Activated T-cell treated with anti-CD3 and anti-CD28 coated beads, Interleukin-2, amount 50 U/mL, for 4 hours (primary cell): ENCODE results near the gene BCL11B. TPM values are rescaled to one million over a fixed set of nuclear protein-coding genes. Genes with fewer than 3 reads are reported as not detected.
A peak's percentile ranks its signal among the peaks of the same experiment; 100 is the strongest.

Experiments
- ATAC-seq, 2 donors: fragments of 200-7000 bp; cut with Tn5 transposase; one replicate each; pipeline ENCODE4 v1.10.0; 2021
- DNase-seq: peaks from one replicate; pipeline ENCODE4 v3.0.0-alpha.2; 2020
- H3K27me3 Mint-ChIP-seq: one replicate; pipeline ENCODE4 v1.8.0; 2021; ENCODE audit warnings: low read depth, mixed read lengths
- H3K36me3 Mint-ChIP-seq: one replicate; pipeline ENCODE4 v1.8.0; 2022; ENCODE audit warnings: mixed read lengths; ENCODE audit not compliant: insufficient read depth
- H3K4me1 Mint-ChIP-seq: one replicate; pipeline ENCODE4 v1.8.0; 2021; ENCODE audit warnings: low read depth, mixed read lengths
- H3K4me3 Mint-ChIP-seq: one replicate; pipeline ENCODE4 v1.8.0; 2021; ENCODE audit warnings: mild to moderate bottlenecking, moderate library complexity, mixed read lengths
- H3K9me3 Mint-ChIP-seq: one replicate; pipeline ENCODE4 v1.8.0; 2021; ENCODE audit warnings: mixed read lengths
- total RNA-seq, 3 donors: library from RNA; stranded (reverse); gene quantifications; one replicate each; pipeline ENCODE4 v1.2.1, GENCODE V29; 2021

The BCL11B gene
- total RNA-seq, 3 donors from 2014 or later = 54.6 to 64.6 (median 62.4) TPM

GRCh38 chr14:99247101-99247729 is 24.8 kb downstream of the BCL11B start:
- H3K4me3 Mint-ChIP-seq = peak overlapping the region; percentile 79
- no peaks in the 10 kb centered on the region for H3K27me3 Mint-ChIP-seq
- no peak for DNase-seq
- H3K4me1 Mint-ChIP-seq = peaks cover 81% of the 10 kb centered on the region
- H3K9me3 Mint-ChIP-seq = no peaks in the 10 kb centered on the region
- ATAC-seq = peak in 1 of 2 donors; percentile 13
- peaks cover 15% of the 10 kb centered on the region for H3K36me3 Mint-ChIP-seq

GRCh38 chr14:99246536-99247097 is 25.4 kb downstream of the BCL11B start:
- Mint-ChIP-seq H3K4me1 (peaks cover 81% of the 10 kb centered on the region), H3K4me3 (peak overlapping the region; percentile 79), H3K36me3 (peaks cover 15% of the 10 kb centered on the region), H3K27me3 (no peaks in the 10 kb centered on the region), H3K9me3 (no peaks in the 10 kb centered on the region)
- DNase-seq = no peak
- ATAC-seq = peak in 1 of 2 donors; percentile 15

- H3K4me3 Mint-ChIP-seq = peak overlapping the region; percentile 83
- no peak for DNase-seq
- H3K36me3 Mint-ChIP-seq = peaks cover 15% of the 10 kb centered on the region
- ATAC-seq = no peak
- H3K9me3 Mint-ChIP-seq = no peaks in the 10 kb centered on the region
- H3K4me1 Mint-ChIP-seq = peaks cover 82% of the 10 kb centered on the region
- H3K27me3 Mint-ChIP-seq = no peaks in the 10 kb centered on the region
Observed at GRCh38 chr14:99245564-99246511, 26.2 kb downstream of the BCL11B start.

GRCh38 chr14:99244941-99245563 is 26.9 kb downstream of the BCL11B start:
- no peak for DNase-seq
- Mint-ChIP-seq H3K36me3 (peaks cover 15% of the 10 kb centered on the region), H3K9me3 (no peaks in the 10 kb centered on the region), H3K4me3 (peak overlapping the region; percentile 83), H3K4me1 (peaks cover 81% of the 10 kb centered on the region), H3K27me3 (no peaks in the 10 kb centered on the region)
- ATAC-seq = no peak

- DNase-seq (no peak), ATAC-seq (no peak)
- H3K4me3 Mint-ChIP-seq = peak overlapping the region; percentile 83
- H3K9me3 Mint-ChIP-seq = no peaks in the 10 kb centered on the region
- H3K27me3 Mint-ChIP-seq = no peaks in the 10 kb centered on the region
- peaks cover 15% of the 10 kb centered on the region for H3K36me3 Mint-ChIP-seq
- peaks cover 82% of the 10 kb centered on the region for H3K4me1 Mint-ChIP-seq
Observed at GRCh38 chr14:99244367-99244901, 27.6 kb downstream of the BCL11B start.

- ATAC-seq = peak; percentile 19 to 23
- peak overlapping the region; percentile 83 for H3K4me3 Mint-ChIP-seq
- peaks cover 82% of the 10 kb centered on the region for H3K4me1 Mint-ChIP-seq
- H3K36me3 Mint-ChIP-seq = peaks cover 10% of the 10 kb centered on the region
- no peaks in the 10 kb centered on the region for H3K9me3 Mint-ChIP-seq
- DNase-seq = no peak
- no peaks in the 10 kb centered on the region for H3K27me3 Mint-ChIP-seq
Observed at GRCh38 chr14:99242816-99243721, 28.9 kb downstream of the BCL11B start.

- peak overlapping the region; percentile 83 for H3K4me3 Mint-ChIP-seq
- H3K36me3 Mint-ChIP-seq = peaks cover 15% of the 10 kb centered on the region
- DNase-seq (no peak), ATAC-seq (no peak)
- no peaks in the 10 kb centered on the region for H3K27me3 Mint-ChIP-seq
- H3K4me1 Mint-ChIP-seq = peaks cover 82% of the 10 kb centered on the region
- no peaks in the 10 kb centered on the region for H3K9me3 Mint-ChIP-seq
Observed at GRCh38 chr14:99242238-99242637, 29.8 kb downstream of the BCL11B start.

GRCh38 chr14:99241325-99242010 is 30.5 kb downstream of the BCL11B start:
- Mint-ChIP-seq H3K4me1 (peaks cover 82% of the 10 kb centered on the region), H3K4me3 (peak overlapping the region; percentile 83), H3K27me3 (no peaks in the 10 kb centered on the region), H3K36me3 (peaks cover 15% of the 10 kb centered on the region), H3K9me3 (no peaks in the 10 kb centered on the region)
- peak; percentile 32 to 37 for ATAC-seq
- DNase-seq = peak; percentile 53

- Mint-ChIP-seq H3K27me3 (no peaks in the 10 kb centered on the region), H3K4me1 (peaks cover 89% of the 10 kb centered on the region), H3K36me3 (peaks cover 15% of the 10 kb centered on the region), H3K9me3 (no peaks in the 10 kb centered on the region), H3K4me3 (peak overlapping the region; percentile 83)
- no peak for ATAC-seq
- DNase-seq = no peak
Observed at GRCh38 chr14:99240627-99241324, 31.2 kb downstream of the BCL11B start.

- DNase-seq = no peak
- H3K36me3 Mint-ChIP-seq = peaks cover 15% of the 10 kb centered on the region
- no peaks in the 10 kb centered on the region for H3K9me3 Mint-ChIP-seq
- H3K4me3 Mint-ChIP-seq = peak overlapping the region; percentile 83
- H3K27me3 Mint-ChIP-seq = no peaks in the 10 kb centered on the region
- ATAC-seq = no peak
- H3K4me1 Mint-ChIP-seq = peaks cover 95% of the 10 kb centered on the region
Observed at GRCh38 chr14:99239661-99240092, 32.3 kb downstream of the BCL11B start.

GRCh38 chr14:99238216-99238615 is 33.8 kb downstream of the BCL11B start:
- Mint-ChIP-seq H3K9me3 (no peaks in the 10 kb centered on the region), H3K4me1 (peaks cover 95% of the 10 kb centered on the region), H3K4me3 (peak overlapping the region; percentile 83), H3K36me3 (peaks cover 11% of the 10 kb centered on the region), H3K27me3 (no peaks in the 10 kb centered on the region)
- ATAC-seq = no peak
- DNase-seq = no peak

- Mint-ChIP-seq H3K4me3 (peak overlapping the region; percentile 83), H3K9me3 (no peaks in the 10 kb centered on the region), H3K4me1 (peaks cover 97% of the 10 kb centered on the region), H3K27me3 (no peaks in the 10 kb centered on the region), H3K36me3 (peaks cover 11% of the 10 kb centered on the region)
- DNase-seq (no peak), ATAC-seq (peak; percentile 2 to 7)
Observed at GRCh38 chr14:99237288-99237687, 34.7 kb downstream of the BCL11B start.
